Naive B cell (primary cell): ENCODE data around the gene FLOT2. TPM values are rescaled to one million over a fixed set of nuclear protein-coding genes. Genes with fewer than 3 reads are reported as not detected.
"Not testable (repeated sequence)": the region's sequence is repeated elsewhere in the genome, so short reads cannot be mapped to it uniquely, and the experiment has no call there.

ENCODE experiments used
- ATAC-seq, 2 donors: fragments of 150-1000 bp; cut with Tn5 transposase; 2 replicates each; pipeline ENCODE4 v1.10.0; 2021; ENCODE audit warnings: low read depth in 2 of 2, mild to moderate bottlenecking in 2 of 2, moderate library complexity in 2 of 2
- DNase-seq: peaks from one replicate; pipeline ENCODE4 v3.0.0; 2022
- H3K27ac Mint-ChIP-seq, 6 donors: one replicate each; pipeline ENCODE4 v1.8.0; 2020 to 2022; ENCODE audit warnings: mild to moderate bottlenecking in 6 of 6, mixed read lengths in 6 of 6, moderate library complexity in 5 of 6, inconsistent platforms in 2 of 6
- H3K27me3 Mint-ChIP-seq, 3 donors: one replicate each; pipeline ENCODE4 v1.8.0; 2021 to 2022; ENCODE audit warnings: mixed read lengths in 3 of 3, mild to moderate bottlenecking in 1 of 3
- H3K36me3 Mint-ChIP-seq, 2 donors: one replicate each; pipeline ENCODE4 v1.8.0; 2020 to 2022; ENCODE audit warnings: mixed read lengths in 2 of 2, inconsistent platforms in 1 of 2, mild to moderate bottlenecking in 1 of 2
- H3K4me1 Mint-ChIP-seq, 3 donors: one replicate each; pipeline ENCODE4 v1.8.0; 2020 to 2022; ENCODE audit warnings: mixed read lengths in 3 of 3, inconsistent platforms in 1 of 3, mild to moderate bottlenecking in 1 of 3, moderate library complexity in 1 of 3
- H3K4me3 Mint-ChIP-seq, 8 donors: one replicate each; pipeline ENCODE4 v1.8.0; 2020 to 2022; ENCODE audit warnings: mild to moderate bottlenecking in 8 of 8, mixed read lengths in 8 of 8, moderate library complexity in 8 of 8, inconsistent platforms in 2 of 8
- H3K9me3 Mint-ChIP-seq, 7 donors: one replicate each; pipeline ENCODE4 v1.8.0; 2020 to 2022; ENCODE audit warnings: mixed read lengths in 7 of 7, mild to moderate bottlenecking in 5 of 7, inconsistent platforms in 2 of 7, moderate library complexity in 1 of 7
- polyA plus RNA-seq, 6 donors: library from polyadenylated mRNA; unstranded; fragments of 300-500 nt; fragmentation: Illumina TruSeq; gene quantifications; one replicate each; pipeline ENCODE4 v1.2.3, GENCODE V29; 2021; ENCODE audit warnings: low read depth in 6 of 6

The FLOT2 gene
- polyA plus RNA-seq, 6 donors from 2014 or later, result 431 to 655 (median 460) TPM

DNA sequence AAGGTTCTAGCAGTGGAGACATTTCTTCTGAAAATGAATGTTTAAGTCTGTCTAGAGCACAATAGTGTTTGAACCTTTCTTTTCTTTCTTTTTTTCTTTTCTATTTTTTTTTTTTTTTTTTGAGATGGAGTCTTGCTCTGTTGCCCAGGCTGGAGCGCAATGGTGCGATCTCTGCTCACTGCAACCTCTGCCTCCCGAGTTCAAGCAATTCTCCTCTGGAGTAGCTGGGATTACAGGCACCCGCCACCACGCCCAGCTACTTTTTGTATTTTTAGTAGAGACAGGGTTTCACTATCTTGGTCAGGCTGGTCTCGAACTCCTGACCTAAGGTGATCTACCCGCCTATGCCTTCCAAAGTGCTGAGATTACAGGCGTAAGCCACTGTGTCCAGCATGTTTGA lies 37.0 kb upstream of the FLOT2 start:
- not testable (repeated sequence) for H3K36me3 Mint-ChIP-seq, ATAC-seq, H3K9me3 Mint-ChIP-seq, DNase-seq, H3K4me3 Mint-ChIP-seq, H3K27me3 Mint-ChIP-seq
- Mint-ChIP-seq H3K4me1 (peaks cover 40 to 66% (median 47%) of the 10 kb centered on the region in 3 donors), H3K27ac (peak overlapping the region in 2 of 6 donors; percentile 34 to 70)

GRCh38 chr17:28929787-28930186 lies 32.3 kb upstream of the FLOT2 start:
- Mint-ChIP-seq H3K27ac (peak overlapping the region in 3 of 6 donors; percentile 56 to 87 (median 67)), H3K4me1 (peaks cover 42 to 66% (median 44%) of the 10 kb centered on the region in 3 donors), H3K9me3 (no peaks in the 10 kb centered on the region), H3K4me3 (peak overlapping the region in 1 of 8 donors; percentile 39), H3K36me3 (no peaks in the 10 kb centered on the region), H3K27me3 (no peaks in the 10 kb centered on the region)
- no peak for ATAC-seq
- DNase-seq, result no peak

DNA sequence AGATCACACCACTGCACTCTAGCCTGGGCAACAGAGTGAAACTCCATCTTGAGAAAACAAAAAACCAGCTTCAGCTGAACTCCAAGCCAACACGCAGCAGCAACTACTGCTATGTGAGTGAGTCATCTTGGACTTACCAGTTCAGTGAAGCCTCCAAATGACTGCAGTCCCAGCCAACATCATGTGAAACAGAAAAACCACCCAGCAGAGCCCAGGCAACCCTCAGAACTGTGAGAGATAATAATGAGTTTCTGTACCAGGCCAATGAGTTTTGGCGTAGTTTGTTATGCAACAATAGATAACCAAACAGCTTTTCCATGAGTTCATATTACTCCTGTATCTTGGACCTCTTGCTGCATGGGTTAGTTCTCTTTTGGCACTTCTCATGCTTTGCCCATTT lies 30.5 kb upstream of the FLOT2 start:
- Mint-ChIP-seq H3K36me3 (peaks cover 0 to 12% of the 10 kb centered on the region in 2 donors), H3K9me3 (no peaks in the 10 kb centered on the region), H3K27me3 (no peaks in the 10 kb centered on the region), H3K4me1 (peaks cover 34 to 62% (median 35%) of the 10 kb centered on the region in 3 donors), H3K4me3 (no peak overlapping the region), H3K27ac (peak overlapping the region in 3 of 6 donors; percentile 13 to 78 (median 54))
- DNase-seq, result no peak
- no peak for ATAC-seq

GRCh38 chr17:28926786-28927185 lies 29.3 kb upstream of the FLOT2 start:
- ATAC-seq (no peak), DNase-seq (no peak)
- Mint-ChIP-seq H3K27me3 (no peaks in the 10 kb centered on the region), H3K4me1 (peaks cover 34 to 58% (median 35%) of the 10 kb centered on the region in 3 donors), H3K4me3 (peak overlapping the region in 2 of 8 donors; percentile 57 to 61), H3K36me3 (peaks cover 1 to 12% of the 10 kb centered on the region in 2 donors), H3K27ac (peak overlapping the region; percentile 76 to 94 (median 90)), H3K9me3 (no peaks in the 10 kb centered on the region)

GRCh38 chr17:28926366-28926765 lies 28.8 kb upstream of the FLOT2 start:
- ATAC-seq, result no peak
- DNase-seq, result no peak
- H3K9me3 Mint-ChIP-seq, result no peaks in the 10 kb centered on the region
- peaks cover 5 to 16% of the 10 kb centered on the region in 2 donors for H3K36me3 Mint-ChIP-seq
- no peaks in the 10 kb centered on the region for H3K27me3 Mint-ChIP-seq
- peak overlapping the region; percentile 76 to 94 (median 90) for H3K27ac Mint-ChIP-seq
- peak overlapping the region in 5 of 8 donors; percentile 17 to 65 (median 48) for H3K4me3 Mint-ChIP-seq
- peaks cover 34 to 54% (median 35%) of the 10 kb centered on the region in 3 donors for H3K4me1 Mint-ChIP-seq

- Mint-ChIP-seq H3K9me3 (no peaks in the 10 kb centered on the region), H3K36me3 (peaks cover 7 to 17% of the 10 kb centered on the region in 2 donors), H3K4me3 (peak overlapping the region in 5 of 8 donors; percentile 17 to 65 (median 42)), H3K27me3 (no peaks in the 10 kb centered on the region), H3K27ac (peak overlapping the region; percentile 76 to 94 (median 90)), H3K4me1 (peaks cover 34 to 54% (median 35%) of the 10 kb centered on the region in 3 donors)
- ATAC-seq, result peak; percentile 92 to 93
- DNase-seq, result peak; percentile 49
Measured at GRCh38 chr17:28925912-28926365, 28.4 kb upstream of the FLOT2 start.

GRCh38 chr17:28920201-28920600 lies 22.7 kb upstream of the FLOT2 start:
- peaks cover 23 to 29% of the 10 kb centered on the region in 2 donors for H3K36me3 Mint-ChIP-seq
- no peak for ATAC-seq

DNA sequence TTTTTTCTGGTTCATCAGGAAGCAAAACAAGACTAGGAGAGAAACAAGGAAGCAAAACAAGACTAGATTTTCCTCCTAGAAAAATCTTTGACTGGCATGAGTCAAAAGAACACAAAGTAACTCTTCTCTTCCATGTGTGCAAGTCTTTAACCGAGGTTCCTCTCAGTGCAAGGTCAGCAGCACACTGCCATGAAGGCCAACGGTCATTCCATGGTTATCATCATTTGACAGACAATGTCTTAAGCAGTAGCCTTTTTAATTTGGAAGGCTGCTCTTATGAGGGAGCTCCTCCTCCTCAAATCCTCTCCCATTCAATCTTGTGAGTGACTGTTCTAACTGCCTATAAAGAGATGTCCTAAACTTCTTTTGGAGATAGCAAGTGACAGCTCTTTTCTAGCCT lies 20.8 kb upstream of the FLOT2 start:
- Mint-ChIP-seq H3K27ac (peak overlapping the region in 2 of 6 donors; percentile 33 to 78), H3K27me3 (no peaks in the 10 kb centered on the region), H3K36me3 (peaks cover 25 to 29% of the 10 kb centered on the region in 2 donors), H3K4me1 (peaks cover 0 to 1% (median 0%) of the 10 kb centered on the region in 3 donors), H3K4me3 (no peak overlapping the region), H3K9me3 (no peaks in the 10 kb centered on the region)
- DNase-seq, result no peak
- ATAC-seq, result no peak

More at GRCh38 chr17:28920201-28920600, 22.7 kb upstream of the FLOT2 start:
- peak overlapping the region in 3 of 6 donors; percentile 0 to 72 (median 71) for H3K27ac Mint-ChIP-seq
- no peak overlapping the region for H3K4me3 Mint-ChIP-seq
- no peak for DNase-seq
- no peaks in the 10 kb centered on the region for H3K27me3 Mint-ChIP-seq
- H3K9me3 Mint-ChIP-seq, result no peaks in the 10 kb centered on the region
- peaks cover 3 to 10% (median 3%) of the 10 kb centered on the region in 3 donors for H3K4me1 Mint-ChIP-seq

- ATAC-seq (no peak), DNase-seq (no peak)
- no peaks in the 10 kb centered on the region for H3K4me1 Mint-ChIP-seq
- H3K9me3 Mint-ChIP-seq, result no peaks in the 10 kb centered on the region
- H3K36me3 Mint-ChIP-seq, result peaks cover 24 to 29% of the 10 kb centered on the region in 2 donors
- no peaks in the 10 kb centered on the region for H3K27me3 Mint-ChIP-seq
- no peak overlapping the region for H3K4me3 Mint-ChIP-seq
- peak overlapping the region in 1 of 6 donors; percentile 44 for H3K27ac Mint-ChIP-seq
Measured at GRCh38 chr17:28917465-28917864, 19.9 kb upstream of the FLOT2 start.

GRCh38 chr17:28917029-28917428 lies 19.5 kb upstream of the FLOT2 start:
- peak overlapping the region in 1 of 6 donors; percentile 36 for H3K27ac Mint-ChIP-seq
- no peak for ATAC-seq
- no peak overlapping the region for H3K4me3 Mint-ChIP-seq
- peaks cover 24 to 29% of the 10 kb centered on the region in 2 donors for H3K36me3 Mint-ChIP-seq
- no peak for DNase-seq
- no peaks in the 10 kb centered on the region for H3K4me1 Mint-ChIP-seq
- no peaks in the 10 kb centered on the region for H3K9me3 Mint-ChIP-seq
- no peaks in the 10 kb centered on the region for H3K27me3 Mint-ChIP-seq

- Mint-ChIP-seq H3K36me3 (peaks cover 20 to 24% of the 10 kb centered on the region in 2 donors), H3K4me1 (no peaks in the 10 kb centered on the region), H3K27ac (peak overlapping the region in 4 of 6 donors; percentile 31 to 88 (median 52)), H3K27me3 (no peaks in the 10 kb centered on the region), H3K9me3 (no peaks in the 10 kb centered on the region), H3K4me3 (peak overlapping the region in 1 of 8 donors; percentile 52)
- DNase-seq (peak; percentile 40), ATAC-seq (peak; percentile 64 to 74)
Measured at GRCh38 chr17:28916302-28916934, 18.9 kb upstream of the FLOT2 start.

DNA sequence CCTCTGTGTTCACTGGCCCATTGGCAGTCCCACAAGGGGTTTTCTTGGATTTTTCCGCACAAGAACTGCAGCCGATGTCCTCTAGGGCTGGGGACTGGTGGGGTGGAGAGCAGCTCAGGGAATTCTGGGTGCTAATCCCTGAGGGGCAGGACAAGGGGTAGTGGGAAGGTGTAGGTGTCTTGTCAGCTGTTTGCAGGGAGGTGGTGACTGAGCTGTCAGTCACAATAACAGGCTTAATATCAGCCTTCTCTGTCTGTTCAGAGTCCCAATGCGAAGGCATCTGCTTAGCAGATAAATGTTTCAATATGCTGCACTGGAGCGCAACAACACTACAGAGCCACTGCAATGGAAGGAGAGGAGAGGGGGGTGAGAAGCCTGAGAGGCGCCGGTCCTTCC lies 15.4 kb upstream of the FLOT2 start:
- no peak for DNase-seq
- peak overlapping the region in 1 of 6 donors; percentile 38 for H3K27ac Mint-ChIP-seq
- H3K4me1 Mint-ChIP-seq, result no peaks in the 10 kb centered on the region
- no peak overlapping the region for H3K4me3 Mint-ChIP-seq
- peaks cover 10 to 15% of the 10 kb centered on the region in 2 donors for H3K36me3 Mint-ChIP-seq
- ATAC-seq, result no peak
- no peaks in the 10 kb centered on the region for H3K9me3 Mint-ChIP-seq
- H3K27me3 Mint-ChIP-seq, result no peaks in the 10 kb centered on the region

GRCh38 chr17:28912281-28912937 lies 14.9 kb upstream of the FLOT2 start:
- no peaks in the 10 kb centered on the region for H3K27me3 Mint-ChIP-seq
- H3K4me1 Mint-ChIP-seq, result no peaks in the 10 kb centered on the region
- H3K9me3 Mint-ChIP-seq, result no peaks in the 10 kb centered on the region
- no peak for ATAC-seq
- DNase-seq, result no peak
- H3K4me3 Mint-ChIP-seq, result no peak overlapping the region
- H3K27ac Mint-ChIP-seq, result no peak overlapping the region
- H3K36me3 Mint-ChIP-seq, result peaks cover 15% of the 10 kb centered on the region in 2 donors
